Measurements from ENCODE around the gene AGK.

Gene AGK

DNA sequence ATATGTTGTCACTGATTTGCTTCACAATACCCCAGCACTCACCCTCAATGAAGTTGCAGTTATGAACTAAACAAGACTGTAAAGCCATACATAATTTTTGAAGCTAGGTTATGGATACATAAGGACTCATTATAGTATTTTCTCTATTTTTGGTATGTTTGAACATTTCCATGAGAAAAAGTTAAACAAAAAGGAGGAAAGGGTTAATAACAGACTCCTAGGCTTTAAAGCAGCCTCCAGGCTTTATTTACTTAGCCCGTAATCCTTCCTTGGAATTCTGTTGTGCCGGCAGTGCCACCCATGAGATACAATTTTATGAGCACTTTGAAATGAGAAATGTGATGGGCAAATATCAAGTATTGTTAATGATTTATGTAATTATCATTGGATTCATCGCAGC lies 152.9 kb downstream of the AGK start:
- DNase-seq (ENCODE audit: extremely low read depth, low read depth) = no peak
- no peak overlapping the region for H3K4me3 ChIP-seq (replicated peaks; ENCODE audit: low read depth, low read length)
- TF ChIP-seq, protein P1, sequence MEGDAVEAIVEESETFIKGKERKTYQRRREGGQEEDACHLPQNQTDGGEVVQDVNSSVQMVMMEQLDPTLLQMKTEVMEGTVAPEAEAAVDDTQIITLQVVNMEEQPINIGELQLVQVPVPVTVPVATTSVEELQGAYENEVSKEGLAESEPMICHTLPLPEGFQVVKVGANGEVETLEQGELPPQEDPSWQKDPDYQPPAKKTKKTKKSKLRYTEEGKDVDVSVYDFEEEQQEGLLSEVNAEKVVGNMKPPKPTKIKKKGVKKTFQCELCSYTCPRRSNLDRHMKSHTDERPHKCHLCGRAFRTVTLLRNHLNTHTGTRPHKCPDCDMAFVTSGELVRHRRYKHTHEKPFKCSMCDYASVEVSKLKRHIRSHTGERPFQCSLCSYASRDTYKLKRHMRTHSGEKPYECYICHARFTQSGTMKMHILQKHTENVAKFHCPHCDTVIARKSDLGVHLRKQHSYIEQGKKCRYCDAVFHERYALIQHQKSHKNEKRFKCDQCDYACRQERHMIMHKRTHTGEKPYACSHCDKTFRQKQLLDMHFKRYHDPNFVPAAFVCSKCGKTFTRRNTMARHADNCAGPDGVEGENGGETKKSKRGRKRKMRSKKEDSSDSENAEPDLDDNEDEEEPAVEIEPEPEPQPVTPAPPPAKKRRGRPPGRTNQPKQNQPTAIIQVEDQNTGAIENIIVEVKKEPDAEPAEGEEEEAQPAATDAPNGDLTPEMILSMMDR (IDR thresholded peaks at IDR 0.05; ENCODE audit: low read depth, low read length, missing control alignments) = no peak

- no peak for DNase-seq (ENCODE audit: extremely low read depth, low read depth)
- no peak overlapping the region for H3K4me3 ChIP-seq (replicated peaks; ENCODE audit: low read depth, low read length)
- TF ChIP-seq, protein P1 (IDR thresholded peaks at IDR 0.05; ENCODE audit: low read depth, low read length, missing control alignments) = no peak
These were observed 153.5 kb downstream of the AGK start for GRCh38 chr7:141704741-141705140.

Measured in HFF-Myc (cell line).